Activated T-cell treated with anti-CD3 and anti-CD28 coated beads, Interleukin-2, amount 50 U/mL, for 24 hours (primary cell): ENCODE results near the gene PHLDB2.

Experiments
- DNase-seq: peaks from one replicate; pipeline ENCODE4 v3.0.0-alpha.2; 2020
- H3K27ac Mint-ChIP-seq: 2 replicates; pipeline ENCODE4 v1.8.0; 2020; ENCODE audit warnings: mild to moderate bottlenecking, mixed read lengths
- H3K27me3 Mint-ChIP-seq: 2 replicates; pipeline ENCODE4 v1.8.0; 2020; ENCODE audit warnings: mixed read lengths
- H3K36me3 Mint-ChIP-seq: 2 replicates; pipeline ENCODE4 v1.8.0; 2020; ENCODE audit warnings: low read depth, mixed read lengths
- H3K4me1 Mint-ChIP-seq: 2 replicates; pipeline ENCODE4 v1.8.0; 2020; ENCODE audit warnings: low read depth, mixed read lengths
- H3K4me3 Mint-ChIP-seq: 2 replicates; pipeline ENCODE4 v1.8.0; 2020; ENCODE audit warnings: mild to moderate bottlenecking, moderate library complexity, mixed read lengths
- H3K9me3 Mint-ChIP-seq: 2 replicates; pipeline ENCODE4 v1.8.0; 2020; ENCODE audit warnings: mixed read lengths

PHLDB2 gene

DNA sequence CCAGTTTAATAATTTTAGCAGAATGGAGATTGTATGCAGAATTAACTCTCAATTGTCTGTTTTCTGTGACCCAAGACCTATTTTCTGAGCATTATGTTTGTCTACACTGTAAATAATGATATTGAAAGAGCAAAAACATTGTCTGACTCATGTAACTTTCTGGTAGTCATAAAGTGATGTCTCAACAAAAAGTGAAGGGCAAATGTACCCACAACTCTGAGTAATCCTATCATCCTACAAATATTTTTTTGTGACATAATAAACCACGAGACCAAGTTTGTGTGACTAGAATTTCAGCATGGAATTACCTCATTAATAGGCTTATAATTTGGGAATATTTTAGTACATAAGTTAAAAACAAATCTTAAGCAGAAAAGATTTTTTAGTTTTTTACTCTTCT, 104.4 kb downstream of the PHLDB2 start:
- no peaks in the 10 kb centered on the region for H3K27me3 Mint-ChIP-seq
- no peak overlapping the region for H3K4me3 Mint-ChIP-seq
- DNase-seq = no peak
- peaks cover 31% of the 10 kb centered on the region for H3K4me1 Mint-ChIP-seq
- H3K9me3 Mint-ChIP-seq = no peaks in the 10 kb centered on the region
- no peaks in the 10 kb centered on the region for H3K36me3 Mint-ChIP-seq
- no peak overlapping the region for H3K27ac Mint-ChIP-seq

DNA sequence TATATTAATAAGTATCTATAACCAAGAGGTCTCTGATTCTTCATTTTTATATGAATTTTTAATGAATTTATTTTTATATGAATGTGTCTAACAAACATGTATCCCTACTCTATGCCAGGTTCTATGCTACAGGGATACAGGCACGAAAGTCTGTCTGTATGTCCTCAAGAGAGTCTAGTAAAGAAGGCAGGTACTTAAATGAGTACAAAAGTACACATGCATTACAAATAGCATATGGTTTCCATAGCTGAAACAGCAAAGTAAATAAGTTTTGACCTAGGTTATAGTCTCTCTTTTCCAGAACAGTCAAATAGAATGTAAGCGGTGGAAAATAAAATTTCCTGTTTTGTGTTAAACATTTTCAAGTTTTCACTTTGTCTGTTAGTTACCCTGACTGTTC, 106.4 kb downstream of the PHLDB2 start:
- Mint-ChIP-seq H3K27ac (no peak overlapping the region), H3K36me3 (no peaks in the 10 kb centered on the region), H3K4me3 (no peak overlapping the region), H3K27me3 (no peaks in the 10 kb centered on the region), H3K4me1 (peaks cover 31% of the 10 kb centered on the region), H3K9me3 (no peaks in the 10 kb centered on the region)
- DNase-seq = no peak

DNA sequence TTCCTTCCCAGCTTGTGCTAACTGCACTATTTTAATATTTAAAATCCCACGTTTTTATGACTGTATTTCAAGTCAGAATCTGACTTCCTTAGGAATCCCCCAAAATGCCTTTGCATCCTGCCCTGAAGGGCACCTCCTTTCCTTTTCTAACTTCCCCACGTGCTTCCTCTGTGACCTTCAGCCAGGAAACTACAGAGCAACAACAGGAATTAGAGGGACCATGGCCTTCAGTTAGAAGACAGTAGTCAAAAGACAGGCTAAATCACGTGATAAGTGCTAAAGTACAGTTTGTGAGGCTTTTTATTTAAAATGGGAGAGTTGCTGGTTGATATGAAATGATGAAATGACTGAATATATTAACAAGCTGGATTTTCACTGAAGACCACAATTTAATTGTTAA, 108.0 kb downstream of the PHLDB2 start:
- Mint-ChIP-seq H3K9me3 (no peaks in the 10 kb centered on the region), H3K27me3 (no peaks in the 10 kb centered on the region), H3K4me1 (peaks cover 27% of the 10 kb centered on the region), H3K36me3 (no peaks in the 10 kb centered on the region), H3K27ac (no peak overlapping the region), H3K4me3 (no peak overlapping the region)
- no peak for DNase-seq

DNA sequence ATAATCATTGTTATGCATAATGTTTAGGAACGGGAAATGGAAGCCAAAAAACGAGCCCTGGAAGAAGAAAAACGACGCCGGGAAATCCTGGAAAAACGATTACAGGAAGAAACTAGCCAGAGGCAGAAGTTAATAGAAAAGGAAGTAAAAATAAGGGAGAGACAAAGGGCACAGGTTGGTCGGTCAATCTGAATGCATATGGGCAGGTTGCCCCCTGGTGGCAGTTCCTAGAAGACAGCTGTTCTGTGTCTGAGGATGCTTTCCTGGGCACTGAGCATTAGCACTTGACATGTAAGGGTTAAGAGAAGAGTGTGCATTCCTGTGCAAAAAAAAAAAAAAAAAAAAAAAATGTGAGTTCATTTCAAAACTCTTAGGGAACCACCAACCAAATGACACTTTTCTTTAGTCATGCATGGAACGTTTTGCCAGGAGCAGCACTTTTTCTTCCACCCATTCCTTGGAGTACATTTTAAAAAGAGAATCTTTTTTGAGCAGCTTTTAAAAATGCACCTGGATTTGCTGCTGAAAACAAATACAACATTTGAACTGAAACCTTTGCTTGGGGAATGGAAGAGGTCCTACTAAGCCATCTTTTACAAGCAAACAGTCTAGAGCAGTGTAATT, 108.7 kb downstream of the PHLDB2 start:
- H3K4me3 Mint-ChIP-seq = no peak overlapping the region
- peaks cover 27% of the 10 kb centered on the region for H3K4me1 Mint-ChIP-seq
- H3K27ac Mint-ChIP-seq = no peak overlapping the region
- peak; percentile 82 for DNase-seq
- H3K27me3 Mint-ChIP-seq = no peaks in the 10 kb centered on the region
- H3K36me3 Mint-ChIP-seq = no peaks in the 10 kb centered on the region
- no peaks in the 10 kb centered on the region for H3K9me3 Mint-ChIP-seq

DNA sequence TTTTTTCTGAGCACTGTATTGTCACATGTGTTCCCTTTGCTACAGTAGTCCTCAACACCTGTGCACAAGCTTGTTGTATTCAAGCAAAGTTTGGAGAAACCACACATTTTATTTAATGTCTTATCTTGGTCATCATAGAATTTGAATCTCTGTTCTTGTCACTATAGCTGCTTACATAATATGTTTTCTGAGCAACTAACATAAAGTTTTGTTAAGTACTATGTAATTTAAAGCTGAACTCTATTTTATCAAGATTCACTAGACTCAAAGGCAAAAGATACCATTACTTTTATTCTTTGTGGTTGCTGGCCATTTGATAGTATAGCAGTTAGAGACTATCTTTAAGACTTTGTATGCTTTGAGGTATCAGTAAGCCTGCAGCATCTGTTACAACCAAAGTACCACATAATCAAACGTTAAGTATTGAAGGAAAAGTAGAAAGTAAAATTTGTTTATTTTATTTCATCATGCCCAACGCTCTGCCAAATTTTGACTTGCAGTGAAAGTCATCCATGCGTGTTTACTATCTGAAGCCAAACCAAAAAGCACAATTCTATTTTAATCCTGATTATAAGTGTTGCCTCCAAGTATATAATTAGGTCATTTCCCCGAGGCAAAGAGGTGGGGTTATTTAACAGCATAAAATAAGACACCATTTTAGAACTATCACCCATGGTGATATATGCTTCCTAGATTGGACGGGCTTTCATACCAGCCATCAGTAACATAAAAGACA, 109.4 kb downstream of the PHLDB2 start:
- Mint-ChIP-seq H3K4me1 (peaks cover 21% of the 10 kb centered on the region), H3K27ac (no peak overlapping the region), H3K27me3 (no peaks in the 10 kb centered on the region), H3K36me3 (no peaks in the 10 kb centered on the region), H3K9me3 (no peaks in the 10 kb centered on the region), H3K4me3 (no peak overlapping the region)
- no peak for DNase-seq

DNA sequence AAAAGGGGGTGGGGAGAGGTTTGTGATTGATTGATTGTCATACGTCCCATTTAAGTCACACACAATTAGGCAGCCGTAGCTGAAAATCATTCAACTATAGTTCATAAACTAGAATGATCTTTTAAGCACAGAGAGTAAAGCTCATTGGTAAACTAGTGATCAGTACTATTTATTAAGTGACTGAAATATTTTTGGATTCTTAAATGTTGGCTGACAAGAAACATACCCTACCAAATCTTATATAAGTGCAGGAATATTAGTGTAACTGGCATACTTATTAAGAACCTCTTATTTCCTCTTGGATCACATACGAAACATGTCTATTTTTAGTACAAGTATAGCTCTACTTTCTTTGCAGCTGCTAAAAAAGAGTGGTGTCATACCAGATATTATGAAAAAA, 111.3 kb downstream of the PHLDB2 start:
- no peaks in the 10 kb centered on the region for H3K9me3 Mint-ChIP-seq
- H3K4me3 Mint-ChIP-seq = no peak overlapping the region
- peaks cover 12% of the 10 kb centered on the region for H3K4me1 Mint-ChIP-seq
- no peaks in the 10 kb centered on the region for H3K27me3 Mint-ChIP-seq
- DNase-seq = no peak
- H3K36me3 Mint-ChIP-seq = no peaks in the 10 kb centered on the region
- H3K27ac Mint-ChIP-seq = no peak overlapping the region

DNA sequence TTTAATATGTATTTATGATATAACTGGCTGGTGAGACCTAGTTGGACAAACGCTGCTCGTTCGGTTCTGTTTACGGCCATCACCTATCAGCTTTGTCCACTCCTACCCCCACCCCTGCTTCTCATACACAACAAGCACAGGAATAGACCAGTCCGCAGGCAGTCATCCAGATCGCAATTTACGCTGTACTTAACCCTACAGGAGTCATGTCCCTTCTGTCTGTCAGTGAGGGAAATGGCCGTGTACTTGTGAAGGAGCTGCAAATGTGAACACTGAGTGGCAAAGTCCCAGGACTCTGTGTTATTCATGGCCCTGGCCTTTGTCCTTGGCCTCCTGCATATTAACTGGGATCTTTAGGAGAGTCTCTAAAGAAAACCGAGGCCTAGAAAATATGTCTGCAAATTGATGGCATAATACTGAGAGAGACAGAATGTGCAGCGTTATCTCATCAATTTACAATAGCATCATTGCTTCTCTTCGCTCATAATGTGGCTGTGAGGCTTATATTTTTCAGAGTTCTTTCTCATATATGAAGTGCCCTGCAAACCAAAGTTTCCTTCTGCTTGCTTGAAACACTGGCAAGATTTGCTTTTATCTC, 112.6 kb downstream of the PHLDB2 start:
- H3K27ac Mint-ChIP-seq = no peak overlapping the region

DNA sequence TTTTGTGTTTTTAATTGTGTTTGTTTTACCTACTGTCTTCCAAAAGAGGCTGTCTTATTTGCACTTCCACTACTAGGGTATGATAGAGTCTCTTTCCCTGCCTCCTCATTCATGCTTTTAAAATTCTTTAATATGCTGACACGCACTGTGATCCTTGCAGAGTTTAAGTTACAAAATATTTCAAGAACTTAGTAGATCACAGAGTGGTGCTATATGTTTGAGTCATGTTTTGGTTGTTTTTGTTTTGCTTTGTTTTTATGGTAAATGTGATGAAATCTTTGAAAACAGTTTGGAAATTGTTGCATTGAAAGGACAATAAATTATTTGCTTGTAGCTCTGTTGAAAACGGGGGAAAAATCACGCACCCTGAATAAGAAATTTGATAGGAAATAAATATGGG, 113.8 kb downstream of the PHLDB2 start:
- Mint-ChIP-seq H3K4me1 (no peaks in the 10 kb centered on the region), H3K27me3 (no peaks in the 10 kb centered on the region), H3K27ac (no peak overlapping the region), H3K4me3 (no peak overlapping the region), H3K36me3 (no peaks in the 10 kb centered on the region), H3K9me3 (no peaks in the 10 kb centered on the region)
- no peak for DNase-seq

More for the DNA sequence above, 112.6 kb downstream of the PHLDB2 start:
- Mint-ChIP-seq H3K4me3 (no peak overlapping the region), H3K9me3 (no peaks in the 10 kb centered on the region), H3K27me3 (no peaks in the 10 kb centered on the region), H3K4me1 (peaks cover 5% of the 10 kb centered on the region), H3K36me3 (no peaks in the 10 kb centered on the region)
- no peak for DNase-seq

DNA sequence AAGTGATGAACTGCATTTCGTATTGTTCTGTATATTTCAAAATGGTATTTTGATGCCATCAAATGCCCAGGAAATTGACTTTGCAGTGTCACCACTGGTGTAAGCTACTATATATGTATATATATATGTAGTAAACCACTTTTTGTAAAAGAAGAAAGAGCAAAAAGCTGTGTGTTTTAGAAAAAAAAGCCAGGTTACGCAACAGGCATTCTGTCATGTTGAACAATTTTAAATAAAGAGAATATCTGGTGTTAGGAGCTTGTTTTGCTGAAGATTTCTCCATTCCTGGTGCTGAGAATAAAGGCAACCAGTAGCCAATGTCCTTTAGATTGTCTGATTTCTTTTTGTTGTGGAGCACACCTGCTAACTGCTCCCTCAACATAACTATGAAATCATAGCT, 116.1 kb downstream of the PHLDB2 start:
- Mint-ChIP-seq H3K4me1 (peaks cover 9% of the 10 kb centered on the region), H3K36me3 (peaks cover 15% of the 10 kb centered on the region), H3K27me3 (no peaks in the 10 kb centered on the region), H3K27ac (no peak overlapping the region), H3K4me3 (no peak overlapping the region), H3K9me3 (no peaks in the 10 kb centered on the region)
- DNase-seq = no peak

DNA sequence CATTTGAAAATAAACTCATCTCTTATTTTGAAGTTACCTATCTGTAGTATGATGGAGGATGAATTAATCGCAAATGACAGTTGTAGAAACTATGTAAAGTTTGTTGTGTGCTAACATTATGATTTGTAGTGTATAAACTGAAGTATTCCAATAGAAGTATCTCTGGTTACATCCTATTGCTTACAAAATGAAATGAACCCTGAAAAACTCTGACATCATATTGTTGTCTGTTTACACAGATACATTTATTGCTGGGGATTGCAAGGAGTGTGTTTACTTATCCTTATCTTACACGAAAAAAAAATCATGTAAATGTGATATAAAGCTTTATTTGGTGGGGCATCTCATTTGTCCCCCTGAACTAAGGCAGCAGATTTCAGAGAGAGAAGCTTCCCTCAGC, 117.2 kb downstream of the PHLDB2 start:
- Mint-ChIP-seq H3K4me1 (peaks cover 20% of the 10 kb centered on the region), H3K27ac (no peak overlapping the region), H3K27me3 (no peaks in the 10 kb centered on the region), H3K36me3 (peaks cover 27% of the 10 kb centered on the region), H3K4me3 (no peak overlapping the region), H3K9me3 (no peaks in the 10 kb centered on the region)
- DNase-seq = no peak

DNA sequence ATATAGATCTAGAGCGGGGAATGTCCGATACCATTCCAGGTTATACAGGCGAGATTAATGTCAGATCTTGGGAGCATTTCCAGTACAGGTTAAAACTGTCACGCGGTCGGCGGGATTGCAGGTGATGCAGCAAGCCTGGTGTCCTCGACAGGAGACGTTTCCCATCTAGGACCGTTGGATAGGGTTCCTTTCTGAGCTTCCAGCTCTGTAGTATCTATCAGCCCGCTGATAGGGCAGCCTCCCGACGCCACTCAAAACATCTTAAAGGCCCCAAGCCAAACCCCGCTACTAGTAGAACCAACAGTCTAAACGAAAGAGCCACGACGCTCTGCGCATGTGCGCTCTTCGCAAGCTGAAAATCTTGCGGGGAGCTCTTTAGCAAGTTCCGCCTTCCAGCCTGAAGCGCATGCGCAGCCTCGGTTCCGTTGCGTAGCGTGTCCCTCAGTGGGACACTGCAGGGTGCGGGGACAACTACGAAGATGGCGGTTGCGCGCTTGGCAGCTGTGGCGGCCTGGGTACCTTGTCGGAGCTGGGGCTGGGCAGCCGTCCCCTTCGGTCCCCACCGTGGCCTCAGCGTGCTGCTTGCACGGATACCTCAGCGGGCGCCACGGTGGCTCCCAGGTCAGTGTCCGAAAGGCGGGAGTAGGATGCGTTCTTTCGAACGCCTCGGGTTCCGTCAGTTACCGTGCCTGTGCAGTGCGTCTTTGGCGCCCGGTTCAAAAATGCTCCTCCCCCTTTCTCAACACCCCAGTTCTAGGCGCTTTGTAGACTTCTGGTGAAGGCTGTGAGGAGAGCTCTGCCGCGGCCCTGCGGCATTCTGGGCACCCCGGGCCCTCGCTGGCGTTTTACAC, 119.7 kb downstream of the PHLDB2 start, which contains the start of gene ABHD10:
ABHD10 (plus strand) TSS at position 444 of the 851 bp plus-strand sequence; CDS start at position 480, 36 bp downstream.
- peak within 1 kb of the TSS; percentile 95 for H3K27ac Mint-ChIP-seq
- no peaks in the 10 kb centered on the region for H3K27me3 Mint-ChIP-seq
- no peaks in the 10 kb centered on the region for H3K9me3 Mint-ChIP-seq
- DNase-seq = peak; percentile 95
- H3K4me1 Mint-ChIP-seq = peaks cover 41% of the 10 kb centered on the region
- H3K36me3 Mint-ChIP-seq = peaks cover 49% of the 10 kb centered on the region
- H3K4me3 Mint-ChIP-seq = peak within 1 kb of the TSS; percentile 94

DNA sequence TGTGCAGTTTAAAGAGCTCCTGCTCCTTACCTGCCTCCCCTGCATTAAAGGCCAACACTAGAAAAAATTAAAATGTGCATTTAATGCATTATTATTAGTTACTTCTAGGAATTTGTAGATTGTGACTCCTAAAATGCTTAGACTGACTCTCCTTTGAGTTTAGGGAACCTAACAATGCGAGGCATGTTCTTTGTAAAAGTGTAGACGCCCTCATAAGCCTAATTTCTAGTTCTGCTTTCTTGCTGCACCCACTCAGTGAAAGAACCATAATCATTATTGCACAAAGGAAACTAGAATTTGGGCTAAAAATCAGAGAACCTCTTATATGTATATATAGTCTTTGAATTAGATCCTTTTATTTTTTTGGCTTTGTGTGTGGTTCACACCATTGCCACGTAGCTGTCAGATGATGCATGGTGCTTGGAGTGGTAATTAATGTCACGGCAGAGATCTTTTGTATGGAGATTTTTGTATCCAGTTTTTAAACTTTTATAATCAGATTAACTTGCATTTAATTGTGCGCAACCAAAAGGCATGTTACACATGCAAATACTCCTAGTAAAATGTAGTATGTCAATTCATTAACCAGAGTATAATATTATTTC, 120.5 kb downstream of the PHLDB2 start:
- Mint-ChIP-seq H3K36me3 (peaks cover 56% of the 10 kb centered on the region), H3K4me3 (peak overlapping the region; percentile 94), H3K4me1 (peaks cover 47% of the 10 kb centered on the region), H3K27ac (peak overlapping the region; percentile 95), H3K9me3 (no peaks in the 10 kb centered on the region), H3K27me3 (no peaks in the 10 kb centered on the region)
- no peak for DNase-seq

DNA sequence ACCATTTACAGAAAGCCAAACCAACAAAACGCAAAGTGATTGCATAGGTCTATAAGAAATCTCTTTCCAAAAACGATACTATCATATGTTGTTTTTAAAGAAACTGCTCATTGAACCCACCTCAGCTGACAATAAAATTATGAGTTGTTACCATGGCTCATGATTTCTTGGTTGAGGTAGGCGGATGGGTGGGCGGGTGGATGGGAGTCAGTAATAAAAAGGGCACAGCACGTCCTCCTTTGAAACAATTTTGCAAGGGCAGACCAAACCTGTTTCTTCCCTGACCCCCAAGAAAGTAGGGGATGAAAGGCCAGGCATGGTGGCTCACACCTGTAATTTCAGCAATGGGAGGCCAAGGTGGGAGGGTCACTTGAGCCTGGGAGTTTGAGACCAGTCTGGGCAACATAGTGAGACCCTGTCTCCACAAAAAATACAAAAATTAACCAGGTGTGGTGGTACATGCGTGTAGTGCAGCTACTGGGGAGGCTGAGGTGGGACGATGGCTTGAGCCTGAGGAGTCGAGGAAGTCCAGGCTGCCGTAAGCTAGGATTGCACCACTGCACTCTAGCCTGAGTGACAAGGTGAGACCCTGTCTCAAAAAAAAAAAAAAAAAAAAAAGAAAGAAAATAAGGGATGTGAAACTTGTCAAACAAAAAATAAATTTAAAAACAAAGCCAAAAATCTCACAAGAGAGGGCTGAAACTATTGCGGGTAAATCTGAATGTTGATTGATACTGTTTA, 121.8 kb downstream of the PHLDB2 start:
- H3K36me3 Mint-ChIP-seq = peaks cover 68% of the 10 kb centered on the region
- DNase-seq = peak; percentile 57
- no peaks in the 10 kb centered on the region for H3K9me3 Mint-ChIP-seq
- peak overlapping the region; percentile 95 for H3K27ac Mint-ChIP-seq
- peak overlapping the region; percentile 94 for H3K4me3 Mint-ChIP-seq
- H3K27me3 Mint-ChIP-seq = no peaks in the 10 kb centered on the region
- peaks cover 60% of the 10 kb centered on the region for H3K4me1 Mint-ChIP-seq

DNA sequence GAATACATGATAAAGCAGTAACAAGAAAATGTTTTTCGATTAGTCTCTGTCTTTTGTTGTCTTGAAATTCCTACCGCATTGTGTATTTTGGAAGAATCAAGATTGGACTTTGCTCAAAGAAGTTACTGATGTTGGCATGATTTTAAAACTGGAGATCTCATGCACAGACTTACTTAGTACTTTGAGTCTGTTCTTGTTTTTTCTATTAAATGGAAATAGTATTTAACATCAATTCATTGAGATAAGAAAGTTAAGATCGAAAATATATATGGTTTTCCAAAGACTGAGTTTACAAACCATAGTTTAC, 122.3 kb downstream of the PHLDB2 start:
- no peak for DNase-seq
- Mint-ChIP-seq H3K27ac (peak overlapping the region; percentile 45), H3K4me3 (peak overlapping the region; percentile 94), H3K9me3 (no peaks in the 10 kb centered on the region), H3K4me1 (peaks cover 65% of the 10 kb centered on the region), H3K27me3 (no peaks in the 10 kb centered on the region), H3K36me3 (peaks cover 73% of the 10 kb centered on the region)
